Embryonic facial prominence (tissue), 1 donor: ENCODE results near the gene DGKZ.

ENCODE experiments used
- DNase-seq: peaks from one replicate; pipeline ENCODE4 v3.0.0-alpha.2; 2016; ENCODE audit errors: extremely low spot score

Gene DGKZ

GRCh38 chr11:46345881-46346484 lies 1.3 kb upstream of the DGKZ start:
- no peak for DNase-seq

- no peak for DNase-seq
These were observed 511 bp downstream of the DGKZ start for GRCh38 chr11:46347637-46348311.

GRCh38 chr11:46348566-46349401 lies 1.5 kb downstream of the DGKZ start:
- no peak for DNase-seq

GRCh38 chr11:46350695-46351094 lies 3.4 kb downstream of the DGKZ start:
- no peak for DNase-seq

DNA sequence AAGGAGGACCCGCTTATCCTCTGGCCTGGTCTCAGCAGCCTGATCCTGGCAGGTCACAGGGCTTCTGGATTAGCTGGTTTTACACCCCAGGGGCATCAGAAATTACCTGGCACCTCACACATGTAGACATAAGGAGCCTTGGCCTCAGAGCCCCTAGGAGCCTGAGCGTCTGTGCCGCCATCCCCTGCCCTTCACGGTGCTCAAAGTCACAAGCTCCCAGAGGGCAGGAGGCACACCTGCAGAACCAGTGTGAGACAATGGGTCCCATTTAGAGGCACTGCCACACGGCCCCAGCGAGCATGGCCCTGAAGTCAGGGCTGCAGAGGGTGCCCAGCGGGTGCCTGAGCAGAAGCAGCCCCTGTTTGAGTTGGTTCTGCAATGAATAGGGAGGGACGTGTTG lies 3.9 kb downstream of the DGKZ start:
- no peak for DNase-seq

DNA sequence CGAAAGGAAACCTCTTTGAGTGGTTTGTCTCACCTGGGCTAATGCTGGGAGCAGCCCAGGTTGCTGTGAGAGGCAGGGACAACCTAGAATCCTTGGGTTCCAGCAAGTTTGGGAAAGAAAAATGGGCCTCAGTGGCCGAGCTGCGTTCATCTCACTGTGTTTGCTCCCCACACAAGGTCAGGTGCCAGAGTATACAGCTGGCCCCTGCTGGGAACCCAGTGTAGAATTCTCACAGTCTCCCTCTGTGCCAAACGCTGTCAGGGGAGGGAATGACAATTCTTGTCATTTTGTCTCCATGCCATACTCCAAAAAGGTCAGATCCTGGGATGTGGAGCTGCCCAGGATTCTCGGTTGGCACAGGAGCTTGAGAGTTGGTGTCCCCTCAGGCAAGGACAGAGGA lies 4.3 kb downstream of the DGKZ start:
- DNase-seq, result no peak

GRCh38 chr11:46352063-46352841 lies 5.0 kb downstream of the DGKZ start:
- DNase-seq, result no peak

- no peak for DNase-seq
These were observed 6.4 kb downstream of the DGKZ start for GRCh38 chr11:46353698-46354097.

GRCh38 chr11:46356924-46357482 lies 9.7 kb downstream of the DGKZ start:
- no peak for DNase-seq

DNA sequence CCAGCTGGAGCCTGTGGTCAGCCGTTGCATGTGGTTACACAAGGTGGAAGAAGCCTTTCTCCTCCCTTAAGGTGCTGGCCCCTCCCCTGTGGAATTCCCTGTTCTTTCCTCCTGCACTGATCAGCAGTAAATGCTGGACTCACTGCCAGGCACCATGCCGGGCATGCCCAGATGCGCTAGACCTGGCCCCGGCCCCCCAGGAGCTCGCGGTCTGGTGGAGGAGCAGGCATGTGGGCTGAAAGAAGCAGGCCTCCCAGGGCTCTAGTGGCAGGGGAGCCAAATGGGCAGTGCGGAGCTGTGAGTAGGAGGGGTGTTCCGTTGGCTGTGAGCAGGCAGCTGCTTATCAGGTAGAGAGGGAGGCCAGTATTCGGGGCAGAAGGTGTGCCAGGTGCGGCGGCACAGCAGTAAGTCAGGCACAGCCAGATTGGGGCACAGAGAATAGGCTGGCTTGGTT lies 10.2 kb downstream of the DGKZ start:
- no peak for DNase-seq

DNA sequence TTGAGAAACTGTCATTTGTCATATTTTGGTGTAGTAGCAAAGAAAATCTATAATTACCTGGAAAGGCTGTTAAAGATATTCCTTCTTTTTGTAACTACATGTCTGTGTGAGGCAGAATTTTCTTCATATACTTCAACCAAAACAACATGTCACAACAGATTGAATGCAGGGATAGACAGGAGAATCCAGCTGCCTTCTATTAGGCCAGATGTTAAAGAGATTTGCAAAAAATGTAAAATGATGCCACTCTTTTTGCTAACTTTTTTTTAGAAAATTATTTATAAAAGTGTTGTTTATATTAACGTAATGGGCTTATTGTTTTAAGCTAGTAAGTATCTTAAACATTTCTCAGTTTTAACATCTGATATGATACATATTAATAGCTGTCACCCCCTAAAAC lies 12.7 kb downstream of the DGKZ start:
- DNase-seq, result no peak

DNA sequence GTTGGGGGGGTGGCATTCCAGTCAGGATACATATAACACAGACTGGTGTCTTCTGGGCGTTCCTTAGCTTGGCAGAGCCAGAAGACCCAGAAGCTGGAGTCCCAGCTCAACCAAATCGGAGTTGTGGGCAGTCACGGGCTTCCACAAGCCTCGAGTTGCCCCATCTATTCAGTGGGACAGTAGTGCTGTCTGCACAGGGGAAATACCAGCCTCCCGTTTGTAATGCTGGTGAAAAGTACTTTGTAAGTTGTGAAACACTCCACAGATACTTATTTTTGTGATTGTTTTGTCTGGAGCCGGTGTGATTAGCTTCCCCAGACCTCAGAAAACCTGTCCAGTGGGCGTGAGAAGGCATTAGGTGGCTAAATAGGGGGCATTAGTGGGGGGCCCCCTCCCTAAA lies 13.6 kb downstream of the DGKZ start:
- DNase-seq, result no peak

DNA sequence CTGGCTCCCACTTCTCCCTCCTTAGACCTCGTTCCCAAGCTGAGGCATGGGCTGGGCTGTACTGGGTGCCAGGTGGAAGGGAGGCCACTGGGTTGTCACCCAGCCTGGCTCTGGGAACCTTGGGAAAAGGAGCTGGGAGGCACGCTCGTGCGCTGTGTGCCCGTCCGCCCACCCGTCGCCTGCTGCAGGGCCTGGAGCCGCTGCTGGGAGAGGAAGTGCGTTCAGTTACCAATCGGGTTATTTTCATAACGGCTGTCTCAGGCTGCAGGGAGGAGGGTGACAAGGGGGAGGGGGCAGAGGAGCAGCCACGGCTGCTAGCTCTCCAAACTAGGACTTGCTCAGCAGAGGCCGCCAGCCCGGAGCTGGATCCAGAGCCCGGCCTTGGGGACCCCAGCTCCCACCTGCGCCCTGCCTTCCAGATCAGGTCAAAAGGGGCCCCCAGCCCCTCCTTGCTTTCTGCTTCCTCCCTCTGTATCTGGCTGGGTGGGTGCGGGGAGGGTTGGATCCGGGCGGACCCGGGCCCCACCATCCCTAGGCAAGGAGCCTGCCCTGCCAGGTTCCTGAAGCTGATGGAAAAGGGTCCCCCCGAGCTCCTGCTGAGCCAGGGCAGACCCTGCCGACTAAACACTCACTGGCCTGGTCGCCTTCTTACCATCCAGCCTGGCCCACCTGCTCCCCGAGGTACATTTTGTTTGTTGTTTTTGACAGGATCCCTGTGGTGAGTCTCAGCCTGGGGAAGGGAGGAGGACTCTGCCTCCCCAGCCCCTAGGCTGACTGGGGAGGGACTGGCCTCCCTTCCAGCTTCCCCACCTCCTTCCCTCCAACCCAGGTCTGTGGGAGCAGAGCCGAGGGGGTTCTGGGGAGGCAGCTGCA lies 14.3 kb downstream of the DGKZ start:
- no peak for DNase-seq

DNA sequence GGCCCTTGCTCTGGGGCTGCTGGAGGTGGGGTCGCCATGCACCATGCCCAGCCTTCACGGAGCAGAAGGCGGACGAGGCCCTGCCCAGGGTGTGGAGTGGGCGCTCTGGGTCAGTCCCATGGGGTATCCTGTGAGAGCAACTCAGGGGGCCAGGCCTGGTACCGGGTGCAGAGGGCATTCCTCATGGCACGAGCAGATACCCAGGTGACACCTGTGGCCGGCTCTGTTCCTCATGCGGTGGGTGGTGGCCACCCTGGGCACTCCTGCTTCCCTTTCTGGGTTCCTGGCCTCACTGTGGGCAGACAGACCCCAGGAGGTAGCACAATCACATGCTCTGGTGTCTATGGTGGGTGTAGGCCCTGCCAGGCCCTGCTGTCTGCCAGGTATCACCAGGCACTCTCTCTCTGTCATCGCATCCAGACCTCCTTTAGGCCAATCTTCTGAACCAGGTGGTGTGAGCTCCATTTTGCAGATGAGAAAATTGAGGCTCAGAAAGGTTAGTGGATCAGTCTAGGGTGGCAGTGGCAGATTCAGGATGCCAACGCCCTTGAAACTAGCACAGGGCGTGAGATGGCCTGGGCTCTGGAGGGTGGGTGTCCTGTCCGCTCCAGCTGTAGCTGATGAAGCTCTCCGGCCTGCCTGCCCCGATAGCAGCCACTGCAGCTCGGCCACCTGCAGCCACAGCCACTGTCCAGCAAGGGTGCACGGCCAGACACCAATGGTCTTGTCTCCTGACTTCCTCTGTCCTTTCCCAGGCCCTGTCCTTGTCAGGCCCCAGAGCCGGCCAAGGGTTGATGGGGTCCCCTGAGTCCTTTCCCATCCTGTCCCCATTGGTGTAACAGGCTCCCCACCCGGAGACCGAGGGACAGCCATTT lies 15.1 kb downstream of the DGKZ start:
- no peak for DNase-seq

- no peak for DNase-seq
These were observed 15.8 kb downstream of the DGKZ start for GRCh38 chr11:46363031-46363407.

DNA sequence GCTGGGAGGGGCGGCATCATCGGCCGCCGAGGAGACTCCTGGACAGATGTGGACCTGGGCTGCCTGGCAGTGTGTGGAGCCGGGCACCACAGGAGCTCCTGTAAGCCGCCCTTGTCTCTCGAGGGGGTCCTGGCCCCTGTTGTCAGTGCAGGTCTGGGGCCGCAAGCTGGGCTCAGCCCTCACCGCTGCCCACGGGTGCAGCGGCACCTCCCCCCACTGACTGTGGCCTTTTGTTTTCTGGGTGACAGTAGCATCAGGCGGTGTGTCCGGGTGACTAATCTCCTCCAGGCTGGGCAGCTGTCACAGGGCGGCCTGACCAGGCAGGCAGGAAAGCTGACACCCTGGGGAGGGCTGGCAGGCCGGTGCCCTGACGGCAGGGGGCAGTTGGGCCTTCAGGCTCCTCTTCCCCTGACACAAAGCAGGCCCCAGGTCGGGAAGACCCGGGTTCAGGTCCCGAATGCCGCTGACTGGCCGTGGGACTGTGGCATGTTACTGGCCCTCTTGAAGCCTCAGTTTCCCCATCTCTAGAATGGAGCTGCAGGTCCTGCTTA lies 16.3 kb downstream of the DGKZ start:
- no peak for DNase-seq

DNA sequence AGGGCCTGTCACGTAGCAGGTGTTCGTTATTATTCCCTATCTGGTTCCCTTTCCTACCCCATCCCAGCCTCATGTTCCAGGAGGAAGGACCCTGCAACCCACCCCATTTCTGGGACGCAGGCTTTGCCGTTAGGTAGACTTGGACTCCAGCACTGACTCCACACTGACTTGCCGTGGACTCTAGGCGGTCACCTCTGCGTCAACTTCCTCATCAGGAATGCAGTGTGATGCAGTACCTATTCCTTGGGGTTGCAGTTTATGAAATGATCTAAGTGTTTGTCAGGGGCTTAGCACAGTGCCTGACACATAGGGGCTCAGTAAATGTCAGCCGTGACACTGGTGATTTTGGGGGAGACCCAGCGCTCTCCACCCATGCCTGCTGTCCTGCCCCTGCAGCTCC lies 16.8 kb downstream of the DGKZ start:
- DNase-seq, result no peak

GRCh38 chr11:46364791-46365190 lies 17.5 kb downstream of the DGKZ start:
- DNase-seq, result no peak

GRCh38 chr11:46366260-46366659 lies 19.0 kb downstream of the DGKZ start:
- no peak for DNase-seq
